Lower lobe of right lung (tissue), 2 donors: ENCODE measurements around the gene C6orf58. TPM values are rescaled to one million over a fixed set of nuclear protein-coding genes. Genes with fewer than 3 reads are reported as not detected.
A peak's percentile ranks its signal among the peaks of the same experiment; 100 is the strongest.
"Not testable (repeated sequence)": the region's sequence is repeated elsewhere in the genome, so short reads cannot be mapped to it uniquely, and the experiment has no call there.

ENCODE experiments used
- ATAC-seq, 2 donors: fragments of 200-7000 bp; cut with Tn5 transposase; one replicate each; pipeline ENCODE4 v1.9.1; 2020 to 2022; ENCODE audit warnings: mild to moderate bottlenecking in 2 of 2, moderate library complexity in 2 of 2
- DNase-seq: peaks from one replicate; pipeline ENCODE4 v3.0.0-alpha.2; 2020
- H3K27ac ChIP-seq: fragments of 200-600 bp; one replicate; pipeline ENCODE4 v1.8.0; 2022
- H3K27me3 ChIP-seq: fragments of 200-600 bp; one replicate; pipeline ENCODE4 v1.8.0; 2022; ENCODE audit warnings: low read depth
- H3K36me3 ChIP-seq: fragments of 200-600 bp; one replicate; pipeline ENCODE4 v1.8.0; 2022; ENCODE audit warnings: mild to moderate bottlenecking
- H3K4me1 ChIP-seq: fragments of 200-600 bp; one replicate; pipeline ENCODE4 v1.8.0; 2022
- H3K4me3 ChIP-seq: fragments of 200-600 bp; one replicate; pipeline ENCODE4 v1.8.0; 2022; ENCODE audit warnings: mild to moderate bottlenecking
- H3K9me3 ChIP-seq: fragments of 200-600 bp; one replicate; pipeline ENCODE4 v1.8.0; 2022
- CTCF ChIP-seq: fragments of 200-600 bp; IDR thresholded peaks from one replicate; pipeline ENCODE4 v1.8.0; 2022; ENCODE audit warnings: antibody characterized with exemption, mild to moderate bottlenecking
- intact Hi-C: fragments of 100-400 bp; cut with DNase I; formaldehyde crosslinking; loops from one replicate; pipeline ENCODE4 v1.11.0; 2022
- total RNA-seq: library from RNA; stranded (reverse); fragmentation: NEBNext Ultra II Directional; extraction: Animal tissue kit (Norgen Biotek cat#: 25700); gene quantifications from one replicate; pipeline ENCODE4 v1.2.1, GENCODE V29; 2021
- donor health status: DM: no; HTN: yes; CAD: no; lungs with severe emphysema.

C6orf58 gene
- total RNA-seq, 1 donor from 2014 or later: not detected

GRCh38 chr6:127587875-127588274 lies 10.9 kb downstream of the C6orf58 start:
- Histone ChIP-seq H3K36me3 (no peaks in the 10 kb centered on the region), H3K9me3 (no peaks in the 10 kb centered on the region), H3K4me3 (no peak overlapping the region), H3K27me3 (no peaks in the 10 kb centered on the region), H3K27ac (no peak overlapping the region), H3K4me1 (no peaks in the 10 kb centered on the region)
- ATAC-seq (no peak), DNase-seq (no peak)
- intact Hi-C loops: no loop called here
- TF ChIP-seq CTCF: no peak

- DNase-seq: no peak
- Histone ChIP-seq H3K27ac (no peak overlapping the region), H3K4me1 (no peaks in the 10 kb centered on the region), H3K4me3 (no peak overlapping the region), H3K27me3 (no peaks in the 10 kb centered on the region), H3K9me3 (no peaks in the 10 kb centered on the region), H3K36me3 (no peaks in the 10 kb centered on the region)
- ATAC-seq: no peak
- TF ChIP-seq CTCF: no peak
- intact Hi-C loops: no loop called here
These were observed 12.2 kb downstream of the C6orf58 start for GRCh38 chr6:127589135-127589534.

- Histone ChIP-seq H3K27me3 (no peaks in the 10 kb centered on the region), H3K4me3 (no peak overlapping the region), H3K36me3 (no peaks in the 10 kb centered on the region), H3K4me1 (no peaks in the 10 kb centered on the region), H3K27ac (no peak overlapping the region), H3K9me3 (no peaks in the 10 kb centered on the region)
- no peak for ATAC-seq
- intact Hi-C loops: no loop called here
- no peak for TF ChIP-seq CTCF
- no peak for DNase-seq
These were observed 13.4 kb downstream of the C6orf58 start for GRCh38 chr6:127590344-127590743.

GRCh38 chr6:127592964-127593363 lies 16.0 kb downstream of the C6orf58 start:
- H3K36me3 ChIP-seq: no peaks in the 10 kb centered on the region
- intact Hi-C loops: no loop called here
- DNase-seq (no peak), ATAC-seq (no peak)
- no peaks in the 10 kb centered on the region for H3K9me3 ChIP-seq
- H3K4me1 ChIP-seq: no peaks in the 10 kb centered on the region
- H3K4me3 ChIP-seq: no peak overlapping the region
- no peak overlapping the region for H3K27ac ChIP-seq
- H3K27me3 ChIP-seq: no peaks in the 10 kb centered on the region
- no peak for TF ChIP-seq CTCF

- ATAC-seq, H3K9me3 ChIP-seq, H3K27ac ChIP-seq, intact Hi-C loops, DNase-seq, H3K27me3 ChIP-seq, H3K36me3 ChIP-seq, H3K4me3 ChIP-seq, H3K4me1 ChIP-seq: not testable (repeated sequence)
These were observed 16.5 kb downstream of the C6orf58 start for GRCh38 chr6:127593456-127593855.

GRCh38 chr6:127606131-127606562 lies 29.2 kb downstream of the C6orf58 start:
- ATAC-seq (peak; percentile 41 to 43), DNase-seq (no peak)
- peaks cover 7% of the 10 kb centered on the region for H3K9me3 ChIP-seq
- no peaks in the 10 kb centered on the region for H3K4me1 ChIP-seq
- no peaks in the 10 kb centered on the region for H3K27me3 ChIP-seq
- H3K27ac ChIP-seq: no peak overlapping the region
- no peak overlapping the region for H3K4me3 ChIP-seq
- intact Hi-C loops: no loop called here
- H3K36me3 ChIP-seq: no peaks in the 10 kb centered on the region
- no peak for TF ChIP-seq CTCF
